HEK293 (cell line): ENCODE data around the gene C9orf40.

Experiments
- CTCF ChIA-PET: fragments of 350-600 bp; formaldehyde crosslinking; extraction: SDS; loops from one replicate; lab custom pipeline; 2021; ENCODE audit warnings: antibody characterized with exemption; lab: Yijun Ruan, JAX
- POLR2A ChIA-PET: fragments of 300-600 bp; formaldehyde crosslinking; extraction: SDS; loops from one replicate; lab custom pipeline; 2020; ENCODE audit warnings: antibody characterized with exemption, inconsistent platforms; lab: Yijun Ruan, JAX
- H3K27ac ChIP-seq: fragments of 200-500 bp; sonication (Bioruptor generic); 2 replicates; pipeline ENCODE4 v1.5.1; 2014; ENCODE audit warnings: low read depth, low read length, control low read depth, inconsistent platforms; ENCODE audit errors: extremely low read depth
- H3K36me3 ChIP-seq, 2 experiments: fragments of 200-500 bp in 1 of 2; sonication (Bioruptor generic) in 1 of 2; 1 replicate in 1 of 2; 2 replicates in 1 of 2; pipeline ENCODE4 v1.5.1; 2014 to 2017; ENCODE audit warnings: inconsistent platforms in 2 of 2, low read length in 2 of 2; ENCODE audit not compliant: control insufficient read depth in 2 of 2, insufficient read depth in 1 of 2
- H3K4me1 ChIP-seq: fragments of 200-500 bp; sonication (Bioruptor generic); 2 replicates; pipeline ENCODE4 v1.5.1; 2014; ENCODE audit warnings: mild to moderate bottlenecking, low read length, inconsistent platforms; ENCODE audit not compliant: control insufficient read depth, insufficient read depth
- H3K4me3 ChIP-seq: 2 replicates; pipeline ENCODE4 v1.5.1; 2011; ENCODE audit warnings: low read depth, mild to moderate bottlenecking, control low read depth, low read length, moderate library complexity
- H3K9me3 ChIP-seq: fragments of 200-500 bp; sonication (Bioruptor generic); 2 replicates; pipeline ENCODE4 v1.5.1; 2014; ENCODE audit warnings: low read depth, low read length, inconsistent platforms; ENCODE audit not compliant: control insufficient read depth, insufficient read depth
- AEBP2 ChIP-seq: fragments of 450-650 bp; formaldehyde crosslinking; IDR thresholded peaks from 2 replicates; pipeline ENCODE4 v1.5.1; 2016; ENCODE audit warnings: missing biosample characterization, missing genetic modification characterization, borderline replicate concordance
- CTCF ChIP-seq: fragments of 450-650 bp; formaldehyde crosslinking; IDR thresholded peaks from 2 replicates; pipeline ENCODE4 v1.5.1; 2016; ENCODE audit warnings: missing biosample characterization, missing genetic modification characterization
- EGR2 ChIP-seq: fragments of 450-650 bp; formaldehyde crosslinking; IDR thresholded peaks from 2 replicates; pipeline ENCODE4 v1.5.1; 2016; ENCODE audit warnings: low read depth, missing biosample characterization, missing genetic modification characterization
- GFI1B ChIP-seq: fragments of 450-650 bp; formaldehyde crosslinking; IDR thresholded peaks from 2 replicates; pipeline ENCODE4 v1.5.1; 2016; ENCODE audit warnings: missing biosample characterization, missing genetic modification characterization
- GLIS1 ChIP-seq: fragments of 450-650 bp; formaldehyde crosslinking; IDR thresholded peaks from 2 replicates; pipeline ENCODE4 v1.5.1; 2016; ENCODE audit warnings: missing biosample characterization, missing genetic modification characterization
- GLIS2 ChIP-seq: fragments of 450-650 bp; formaldehyde crosslinking; IDR thresholded peaks from 2 replicates; pipeline ENCODE4 v1.5.1; 2016; ENCODE audit warnings: missing biosample characterization, missing genetic modification characterization
- HOXC10 ChIP-seq: sonication (generic); formaldehyde crosslinking; IDR thresholded peaks from 2 replicates; pipeline ENCODE4 v1.8.1; 2023; ENCODE audit warnings: mild to moderate bottlenecking, missing genetic modification reagents
- IKZF3 ChIP-seq: fragments of 450-650 bp; IDR thresholded peaks from 2 replicates; pipeline ENCODE4 v1.5.0; 2018; ENCODE audit warnings: missing biosample characterization, mild to moderate bottlenecking, missing genetic modification characterization, moderate library complexity
- KLF9 ChIP-seq: fragments of 450-650 bp; formaldehyde crosslinking; IDR thresholded peaks from 2 replicates; pipeline ENCODE4 v1.5.1; 2016; ENCODE audit warnings: missing biosample characterization, missing genetic modification characterization, low read depth
- OVOL3 ChIP-seq: fragments of 450-650 bp; formaldehyde crosslinking; IDR thresholded peaks from 2 replicates; pipeline ENCODE4 v1.5.1; 2016; ENCODE audit warnings: missing biosample characterization, missing genetic modification characterization
- PRDM1 ChIP-seq: fragments of 450-650 bp; formaldehyde crosslinking; IDR thresholded peaks from 2 replicates; pipeline ENCODE4; 2016; ENCODE audit warnings: missing biosample characterization, missing genetic modification characterization
- REPIN1 ChIP-seq: fragments of 450-650 bp; formaldehyde crosslinking; IDR thresholded peaks from 2 replicates; pipeline ENCODE4 v1.5.1; 2017; ENCODE audit warnings: missing biosample characterization, missing genetic modification characterization, low read depth
- SP2 ChIP-seq: fragments of 450-650 bp; formaldehyde crosslinking; IDR thresholded peaks from 2 replicates; pipeline ENCODE4 v1.5.1; 2016; ENCODE audit warnings: missing biosample characterization, missing genetic modification characterization
- YY1 ChIP-seq: fragments of 450-650 bp; formaldehyde crosslinking; IDR thresholded peaks from 2 replicates; pipeline ENCODE4 v1.5.1; 2018; ENCODE audit warnings: missing biosample characterization, missing genetic modification characterization
- ZBTB44 ChIP-seq: fragments of 450-650 bp; IDR thresholded peaks from 2 replicates; pipeline ENCODE4 v1.5.1; 2018; ENCODE audit warnings: missing biosample characterization, mild to moderate bottlenecking, missing genetic modification characterization
- ZIC2 ChIP-seq: fragments of 450-650 bp; formaldehyde crosslinking; IDR thresholded peaks from 2 replicates; pipeline ENCODE4 v1.5.1; 2016; ENCODE audit warnings: missing biosample characterization, missing genetic modification characterization
- ZNF146 ChIP-seq: fragments of 450-650 bp; formaldehyde crosslinking; IDR thresholded peaks from 2 replicates; pipeline ENCODE4 v1.5.1; 2016; ENCODE audit warnings: missing biosample characterization, missing genetic modification characterization
- ZNF169 ChIP-seq: fragments of 450-650 bp; formaldehyde crosslinking; IDR thresholded peaks from 2 replicates; pipeline ENCODE4 v1.5.1; 2016; ENCODE audit warnings: missing biosample characterization, missing genetic modification characterization
- ZNF24 ChIP-seq: fragments of 450-650 bp; formaldehyde crosslinking; IDR thresholded peaks from 2 replicates; pipeline ENCODE4 v1.5.1; 2016; ENCODE audit warnings: missing biosample characterization, missing genetic modification characterization
- ZNF324 ChIP-seq: fragments of 450-650 bp; formaldehyde crosslinking; IDR thresholded peaks from 2 replicates; pipeline ENCODE4 v1.5.1; 2016; ENCODE audit warnings: missing biosample characterization, missing genetic modification characterization
- ZNF433 ChIP-seq: fragments of 450-650 bp; formaldehyde crosslinking; IDR thresholded peaks from 2 replicates; pipeline ENCODE4 v1.5.1; 2016; ENCODE audit warnings: missing biosample characterization, missing genetic modification characterization, low read depth
- ZNF521 ChIP-seq: fragments of 450-650 bp; formaldehyde crosslinking; IDR thresholded peaks from 2 replicates; pipeline ENCODE4 v1.5.1; 2017; ENCODE audit warnings: missing biosample characterization, mild to moderate bottlenecking, missing genetic modification characterization
- ZNF529 ChIP-seq: fragments of 450-650 bp; formaldehyde crosslinking; IDR thresholded peaks from 2 replicates; pipeline ENCODE4 v1.5.1; 2017; ENCODE audit warnings: missing genetic modification characterization, missing biosample characterization; ENCODE audit not compliant: insufficient replicate concordance
- ZNF560 ChIP-seq: fragments of 450-650 bp; formaldehyde crosslinking; IDR thresholded peaks from 2 replicates; pipeline ENCODE4 v1.5.1; 2017; ENCODE audit warnings: missing biosample characterization, missing genetic modification characterization, borderline replicate concordance
- ZNF596 ChIP-seq: fragments of 450-650 bp; IDR thresholded peaks from 2 replicates; pipeline ENCODE4 v1.5.0; 2018; ENCODE audit warnings: missing biosample characterization, mild to moderate bottlenecking, missing genetic modification characterization, moderate library complexity
- ZNF768 ChIP-seq: fragments of 450-650 bp; formaldehyde crosslinking; IDR thresholded peaks from 2 replicates; pipeline ENCODE4 v1.5.1; 2018; ENCODE audit warnings: missing biosample characterization, mild to moderate bottlenecking, missing genetic modification characterization
- ZNF837 ChIP-seq: fragments of 450-650 bp; formaldehyde crosslinking; IDR thresholded peaks from 2 replicates; pipeline ENCODE4 v1.5.1; 2016; ENCODE audit warnings: missing biosample characterization, missing genetic modification characterization
- TF ChIP-seq, protein P1 (sequence below): fragments of 450-650 bp; formaldehyde crosslinking; IDR thresholded peaks from 2 replicates; pipeline ENCODE4 v1.5.1; 2017; ENCODE audit warnings: missing biosample characterization, missing genetic modification characterization
- TF ChIP-seq, protein P2 (sequence below): fragments of 450-650 bp; formaldehyde crosslinking; IDR thresholded peaks from 2 replicates; pipeline ENCODE4 v1.5.1; 2016; ENCODE audit warnings: missing biosample characterization, missing genetic modification characterization

Gene C9orf40

DNA sequence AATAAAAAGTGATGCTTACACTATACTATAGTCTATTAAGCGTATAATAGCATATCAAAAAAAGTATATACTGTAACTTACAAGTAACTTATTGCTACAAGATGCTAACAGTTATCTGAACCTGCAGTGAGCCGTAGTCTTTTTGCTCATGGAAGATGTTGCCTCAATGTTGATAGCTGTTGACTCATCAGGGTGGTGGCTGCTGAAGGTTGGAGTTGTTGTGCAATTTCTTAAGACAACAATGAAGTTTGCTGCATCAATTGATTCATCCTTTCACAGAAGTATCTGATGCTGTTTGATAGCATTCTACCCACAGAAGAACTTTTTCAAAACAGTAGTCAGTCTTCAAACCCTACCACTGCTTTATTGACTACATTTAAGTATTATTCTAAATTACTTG lies 7.8 kb upstream of the C9orf40 start:
- H3K4me3 ChIP-seq: no peak overlapping the region
- POLR2A ChIA-PET: no interaction called here
- TF ChIP-seq HOXC10 (CRISPR knock-in tag): no peak
- TF ChIP-seq REPIN1: no peak
- no peak for TF ChIP-seq ZNF837 (tag by site-specific recombination)
- TF ChIP-seq ZNF169 (tag by site-specific recombination): no peak
- no peak for TF ChIP-seq ZNF24 (tag by site-specific recombination)
- no peak for TF ChIP-seq YY1
- TF ChIP-seq ZNF324: no peak
- TF ChIP-seq ZBTB44 (tag by site-specific recombination): no peak
- TF ChIP-seq ZNF596: no peak
- no peak for TF ChIP-seq SP2
- no peak for TF ChIP-seq GLIS1 (tag by site-specific recombination)
- TF ChIP-seq AEBP2: no peak
- no peak overlapping the region for H3K27ac ChIP-seq
- no peaks in the 10 kb centered on the region for H3K9me3 ChIP-seq
- no peaks in the 10 kb centered on the region for H3K4me1 ChIP-seq
- no peaks in the 10 kb centered on the region for H3K36me3 ChIP-seq
- CTCF ChIA-PET: no interaction called here

DNA sequence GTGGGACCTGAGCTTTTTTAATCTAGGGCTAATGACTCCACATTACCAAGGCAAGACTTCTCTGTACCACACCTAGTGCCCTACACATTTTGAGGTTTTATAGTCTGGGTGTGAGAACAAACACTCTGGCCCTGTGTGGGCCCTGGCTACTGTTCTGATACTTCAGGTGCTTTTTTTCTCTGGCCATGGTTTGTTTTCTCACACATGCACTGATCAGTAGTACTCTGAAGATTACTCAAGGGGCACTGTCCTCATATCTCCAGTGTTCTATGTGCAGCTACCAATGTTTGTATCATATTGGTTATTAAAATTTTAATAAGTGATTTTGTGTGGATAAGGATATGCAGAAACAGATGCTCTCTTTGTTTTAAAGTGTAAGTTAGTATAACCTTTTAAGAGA lies 5.9 kb upstream of the C9orf40 start:
- Histone ChIP-seq H3K4me3 (no peak overlapping the region), H3K4me1 (no peaks in the 10 kb centered on the region), H3K9me3 (no peaks in the 10 kb centered on the region), H3K36me3 (no peaks in the 10 kb centered on the region), H3K27ac (no peak overlapping the region)
- ChIA-PET CTCF (interaction anchor here (0.7 kb wide), 1 partner anchor 858 kb away, joined by 3 read pairs; no protein-coding TSS in a partner anchor), POLR2A (no interaction called here)
- TF ChIP-seq, protein P1, sequence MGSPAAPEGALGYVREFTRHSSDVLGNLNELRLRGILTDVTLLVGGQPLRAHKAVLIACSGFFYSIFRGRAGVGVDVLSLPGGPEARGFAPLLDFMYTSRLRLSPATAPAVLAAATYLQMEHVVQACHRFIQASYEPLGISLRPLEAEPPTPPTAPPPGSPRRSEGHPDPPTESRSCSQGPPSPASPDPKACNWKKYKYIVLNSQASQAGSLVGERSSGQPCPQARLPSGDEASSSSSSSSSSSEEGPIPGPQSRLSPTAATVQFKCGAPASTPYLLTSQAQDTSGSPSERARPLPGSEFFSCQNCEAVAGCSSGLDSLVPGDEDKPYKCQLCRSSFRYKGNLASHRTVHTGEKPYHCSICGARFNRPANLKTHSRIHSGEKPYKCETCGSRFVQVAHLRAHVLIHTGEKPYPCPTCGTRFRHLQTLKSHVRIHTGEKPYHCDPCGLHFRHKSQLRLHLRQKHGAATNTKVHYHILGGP (tag by site-specific recombination): no peak
- no peak for TF ChIP-seq GFI1B
- TF ChIP-seq ZNF560 (tag by site-specific recombination): no peak
- TF ChIP-seq CTCF: no peak
- TF ChIP-seq, protein P2, sequence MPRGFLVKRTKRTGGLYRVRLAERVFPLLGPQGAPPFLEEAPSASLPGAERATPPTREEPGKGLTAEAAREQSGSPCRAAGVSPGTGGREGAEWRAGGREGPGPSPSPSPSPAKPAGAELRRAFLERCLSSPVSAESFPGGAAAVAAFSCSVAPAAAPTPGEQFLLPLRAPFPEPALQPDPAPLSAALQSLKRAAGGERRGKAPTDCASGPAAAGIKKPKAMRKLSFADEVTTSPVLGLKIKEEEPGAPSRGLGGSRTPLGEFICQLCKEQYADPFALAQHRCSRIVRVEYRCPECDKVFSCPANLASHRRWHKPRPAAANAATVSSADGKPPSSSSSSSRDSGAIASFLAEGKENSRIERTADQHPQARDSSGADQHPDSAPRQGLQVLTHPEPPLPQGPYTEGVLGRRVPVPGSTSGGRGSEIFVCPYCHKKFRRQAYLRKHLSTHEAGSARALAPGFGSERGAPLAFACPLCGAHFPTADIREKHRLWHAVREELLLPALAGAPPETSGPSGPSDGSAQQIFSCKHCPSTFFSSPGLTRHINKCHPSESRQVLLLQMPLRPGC (tag by site-specific recombination): no peak
- TF ChIP-seq EGR2 (tag by site-specific recombination): no peak
- no peak for TF ChIP-seq ZNF529 (tag by site-specific recombination)
- no peak for TF ChIP-seq ZNF521 (tag by site-specific recombination)
- TF ChIP-seq ZIC2 (tag by site-specific recombination): no peak
- no peak for TF ChIP-seq PRDM1 (tag by site-specific recombination)
- no peak for TF ChIP-seq ZNF433
- TF ChIP-seq IKZF3 (tag by site-specific recombination): no peak
- TF ChIP-seq ZNF768 (tag by site-specific recombination): no peak
- no peak for TF ChIP-seq OVOL3 (tag by site-specific recombination)
- no peak for TF ChIP-seq GLIS2 (tag by site-specific recombination)
- TF ChIP-seq KLF9 (tag by site-specific recombination): no peak
- TF ChIP-seq ZNF146: no peak
